WTC11 (cell line): Measurements from ENCODE around the gene NPLOC4. TPM values are rescaled to one million over a fixed set of nuclear protein-coding genes. Genes with fewer than 3 reads are reported as not detected.

Source experiments
- ATAC-seq: fragments of 200-7000 bp; cut with Tn5 transposase; 2 replicates; pipeline ENCODE4 v1.10.0; 2021; ENCODE audit warnings: mild to moderate bottlenecking, moderate library complexity
- CTCF ChIA-PET: fragments of 300-600 bp; sonication (Branson Sonifier 250); formaldehyde crosslinking; loops from one replicate; lab custom pipeline; 2021; ENCODE audit warnings: antibody characterized with exemption; lab: Charles Lee
- POLR2A ChIA-PET: fragments of 350-600 bp; sonication (Branson Sonifier 250); formaldehyde crosslinking; loops from one replicate; lab custom pipeline; 2021; ENCODE audit warnings: antibody characterized with exemption; lab: Charles Lee
- DNase-seq: peaks from one replicate; pipeline ENCODE4 v3.0.0; 2021; ENCODE audit warnings: low spot score
- H3K27ac Mint-ChIP-seq: 2 replicates; pipeline ENCODE4 v1.8.0; 2021; ENCODE audit warnings: mixed read lengths
- H3K27me3 Mint-ChIP-seq: 2 replicates; pipeline ENCODE4 v1.8.0; 2021; ENCODE audit warnings: low read depth, mild to moderate bottlenecking, moderate library complexity, mixed read lengths
- H3K36me3 Mint-ChIP-seq: 2 replicates; pipeline ENCODE4 v1.8.0; 2021; ENCODE audit warnings: mixed read lengths
- H3K4me1 Mint-ChIP-seq: 2 replicates; pipeline ENCODE4 v1.8.0; 2022; ENCODE audit warnings: mixed read lengths
- H3K4me3 Mint-ChIP-seq: 2 replicates; pipeline ENCODE4 v1.8.0; 2021; ENCODE audit warnings: mild to moderate bottlenecking, moderate library complexity, mixed read lengths
- H3K9me3 Mint-ChIP-seq: 2 replicates; pipeline ENCODE4 v1.8.0; 2021; ENCODE audit warnings: mixed read lengths
- CBFB ChIP-seq: sonication (generic); formaldehyde crosslinking; IDR thresholded peaks from 2 replicates; pipeline ENCODE4 v1.8.1; 2022; ENCODE audit warnings: mild to moderate bottlenecking, low read depth, missing genetic modification reagents
- GABPB1 ChIP-seq: sonication (generic); formaldehyde crosslinking; IDR thresholded peaks from 2 replicates; pipeline ENCODE4 v1.8.1; 2023; ENCODE audit warnings: mild to moderate bottlenecking, missing genetic modification reagents
- IRF2 ChIP-seq: sonication (generic); formaldehyde crosslinking; IDR thresholded peaks from 2 replicates; pipeline ENCODE4 v1.8.0; 2022; ENCODE audit warnings: low read depth, missing genetic modification reagents, borderline replicate concordance
- NFE2L1 ChIP-seq: sonication (generic); formaldehyde crosslinking; IDR thresholded peaks from 2 replicates; pipeline ENCODE4 v1.8.1; 2023; ENCODE audit warnings: missing genetic modification reagents
- NFYB ChIP-seq: sonication (generic); formaldehyde crosslinking; conservative IDR thresholded peaks from 2 replicates; pipeline ENCODE4 v1.8.0; 2022; ENCODE audit warnings: low read depth, missing genetic modification reagents
- NR1H2 ChIP-seq: sonication (generic); formaldehyde crosslinking; IDR thresholded peaks from 2 replicates; pipeline ENCODE4 v1.9.0; 2021; ENCODE audit warnings: mild to moderate bottlenecking, moderate library complexity, missing genetic modification reagents
- PRRX2 ChIP-seq: fragments of 250-450 bp; sonication (Bioruptor Pico); IDR thresholded peaks from 2 replicates; pipeline ENCODE4 v1.8.0; 2021; ENCODE audit warnings: mild to moderate bottlenecking
- SMAD3 ChIP-seq: sonication (generic); formaldehyde crosslinking; IDR thresholded peaks from 2 replicates; pipeline ENCODE4 v1.8.0; 2022; ENCODE audit warnings: missing genetic modification reagents, mild to moderate bottlenecking, borderline replicate concordance
- ZNF121 ChIP-seq: sonication (generic); formaldehyde crosslinking; IDR thresholded peaks from 2 replicates; pipeline ENCODE4 v1.8.0; 2023; ENCODE audit warnings: missing genetic modification reagents
- total RNA-seq: library from RNA; stranded (reverse); gene quantifications from 3 replicates; pipeline ENCODE4 v1.2.3, GENCODE V29; 2021
- TF ChIP-seq, protein P1 (sequence below): fragments of 200-600 bp; IDR thresholded peaks from 2 replicates; pipeline ENCODE4 v1.8.0; 2022; ENCODE audit warnings: antibody characterized with exemption
- TF ChIP-seq, protein P2 (sequence below): fragments of 250-450 bp; sonication (Bioruptor Pico); IDR thresholded peaks from 2 replicates; pipeline ENCODE4 v1.9.0; 2021; ENCODE audit warnings: mild to moderate bottlenecking
- TF ChIP-seq, protein P3 (sequence below): sonication (generic); formaldehyde crosslinking; IDR thresholded peaks from 2 replicates; pipeline ENCODE4 v1.8.0; 2023; ENCODE audit warnings: missing genetic modification reagents, mild to moderate bottlenecking, borderline replicate concordance

Gene NPLOC4
- total RNA-seq, 1 experiment from 2014 or later: 83.5 TPM

DNA sequence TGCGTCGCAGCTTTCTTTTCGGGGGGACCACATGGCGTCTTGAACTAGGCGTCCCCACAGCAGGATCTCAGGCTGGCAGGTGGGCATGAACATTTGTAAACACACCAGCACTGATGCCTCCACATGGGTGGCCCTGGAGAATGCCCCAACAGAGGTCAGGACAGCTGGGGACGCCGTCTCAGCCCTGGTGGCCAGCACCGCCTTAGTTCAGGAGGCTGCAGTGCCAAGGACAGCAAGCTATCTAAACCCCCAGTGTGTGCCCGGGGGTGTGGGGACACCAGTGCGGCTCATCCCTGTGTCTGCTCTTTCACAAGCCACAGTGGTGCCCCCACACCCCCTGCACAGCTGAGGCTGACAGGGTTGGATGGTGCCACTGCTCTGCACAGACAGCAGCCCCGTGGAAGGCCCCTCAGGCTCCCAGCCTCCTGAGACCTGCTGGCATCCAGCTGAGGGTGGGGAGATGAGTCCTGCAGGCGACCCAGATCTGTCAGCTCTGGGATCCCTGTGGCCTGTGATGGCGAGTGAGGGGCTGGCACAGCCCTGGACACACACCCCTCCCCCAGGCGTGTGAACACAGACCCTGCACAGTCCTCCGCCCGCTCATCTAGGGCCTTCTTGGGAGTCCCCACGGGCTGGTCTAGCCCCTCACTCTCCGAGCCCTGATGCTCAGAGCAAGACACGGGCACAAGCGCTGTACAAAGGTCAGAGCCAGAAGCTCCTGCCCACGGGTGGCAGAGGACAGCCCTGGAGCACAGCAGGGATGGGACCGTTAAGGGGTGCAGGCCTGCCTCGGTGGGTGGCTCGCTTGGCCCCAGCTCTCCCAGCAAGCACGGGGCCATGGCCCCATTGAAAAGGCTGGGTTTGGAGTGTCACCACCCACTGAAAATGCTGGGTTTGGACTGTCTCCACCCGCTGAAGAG lies 98.0 kb downstream of the NPLOC4 start:
- no peak for ATAC-seq
- Mint-ChIP-seq H3K4me3 (no peak overlapping the region), H3K27me3 (peaks cover 23% of the 10 kb centered on the region), H3K9me3 (no peaks in the 10 kb centered on the region), H3K4me1 (no peaks in the 10 kb centered on the region), H3K36me3 (no peaks in the 10 kb centered on the region), H3K27ac (no peak overlapping the region)
- no peak for DNase-seq
- CTCF ChIA-PET: interaction anchor here (1.0 to 3.3 kb wide), 8 partner anchors 12 to 169 kb away, joined by 3 to 31 read pairs (median 8); partner anchors contain the start of genes BAHCC1 and FAAP100
- no peak for TF ChIP-seq CBFB (CRISPR knock-in tag)
- TF ChIP-seq NFYB (CRISPR knock-in tag): no peak
- no peak for TF ChIP-seq IRF2 (CRISPR knock-in tag)
- no peak for TF ChIP-seq NFE2L1 (CRISPR knock-in tag)
- TF ChIP-seq, protein P1, sequence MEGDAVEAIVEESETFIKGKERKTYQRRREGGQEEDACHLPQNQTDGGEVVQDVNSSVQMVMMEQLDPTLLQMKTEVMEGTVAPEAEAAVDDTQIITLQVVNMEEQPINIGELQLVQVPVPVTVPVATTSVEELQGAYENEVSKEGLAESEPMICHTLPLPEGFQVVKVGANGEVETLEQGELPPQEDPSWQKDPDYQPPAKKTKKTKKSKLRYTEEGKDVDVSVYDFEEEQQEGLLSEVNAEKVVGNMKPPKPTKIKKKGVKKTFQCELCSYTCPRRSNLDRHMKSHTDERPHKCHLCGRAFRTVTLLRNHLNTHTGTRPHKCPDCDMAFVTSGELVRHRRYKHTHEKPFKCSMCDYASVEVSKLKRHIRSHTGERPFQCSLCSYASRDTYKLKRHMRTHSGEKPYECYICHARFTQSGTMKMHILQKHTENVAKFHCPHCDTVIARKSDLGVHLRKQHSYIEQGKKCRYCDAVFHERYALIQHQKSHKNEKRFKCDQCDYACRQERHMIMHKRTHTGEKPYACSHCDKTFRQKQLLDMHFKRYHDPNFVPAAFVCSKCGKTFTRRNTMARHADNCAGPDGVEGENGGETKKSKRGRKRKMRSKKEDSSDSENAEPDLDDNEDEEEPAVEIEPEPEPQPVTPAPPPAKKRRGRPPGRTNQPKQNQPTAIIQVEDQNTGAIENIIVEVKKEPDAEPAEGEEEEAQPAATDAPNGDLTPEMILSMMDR: no peak
- TF ChIP-seq, protein P2, sequence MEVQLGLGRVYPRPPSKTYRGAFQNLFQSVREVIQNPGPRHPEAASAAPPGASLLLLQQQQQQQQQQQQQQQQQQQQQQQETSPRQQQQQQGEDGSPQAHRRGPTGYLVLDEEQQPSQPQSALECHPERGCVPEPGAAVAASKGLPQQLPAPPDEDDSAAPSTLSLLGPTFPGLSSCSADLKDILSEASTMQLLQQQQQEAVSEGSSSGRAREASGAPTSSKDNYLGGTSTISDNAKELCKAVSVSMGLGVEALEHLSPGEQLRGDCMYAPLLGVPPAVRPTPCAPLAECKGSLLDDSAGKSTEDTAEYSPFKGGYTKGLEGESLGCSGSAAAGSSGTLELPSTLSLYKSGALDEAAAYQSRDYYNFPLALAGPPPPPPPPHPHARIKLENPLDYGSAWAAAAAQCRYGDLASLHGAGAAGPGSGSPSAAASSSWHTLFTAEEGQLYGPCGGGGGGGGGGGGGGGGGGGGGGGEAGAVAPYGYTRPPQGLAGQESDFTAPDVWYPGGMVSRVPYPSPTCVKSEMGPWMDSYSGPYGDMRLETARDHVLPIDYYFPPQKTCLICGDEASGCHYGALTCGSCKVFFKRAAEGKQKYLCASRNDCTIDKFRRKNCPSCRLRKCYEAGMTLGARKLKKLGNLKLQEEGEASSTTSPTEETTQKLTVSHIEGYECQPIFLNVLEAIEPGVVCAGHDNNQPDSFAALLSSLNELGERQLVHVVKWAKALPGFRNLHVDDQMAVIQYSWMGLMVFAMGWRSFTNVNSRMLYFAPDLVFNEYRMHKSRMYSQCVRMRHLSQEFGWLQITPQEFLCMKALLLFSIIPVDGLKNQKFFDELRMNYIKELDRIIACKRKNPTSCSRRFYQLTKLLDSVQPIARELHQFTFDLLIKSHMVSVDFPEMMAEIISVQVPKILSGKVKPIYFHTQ (CRISPR knock-in tag): no peak
- POLR2A ChIA-PET: interaction anchor here (1.6 to 3.0 kb wide), 2 partner anchors 12 to 20 kb away, joined by 4 to 9 read pairs; no protein-coding TSS in a partner anchor

DNA sequence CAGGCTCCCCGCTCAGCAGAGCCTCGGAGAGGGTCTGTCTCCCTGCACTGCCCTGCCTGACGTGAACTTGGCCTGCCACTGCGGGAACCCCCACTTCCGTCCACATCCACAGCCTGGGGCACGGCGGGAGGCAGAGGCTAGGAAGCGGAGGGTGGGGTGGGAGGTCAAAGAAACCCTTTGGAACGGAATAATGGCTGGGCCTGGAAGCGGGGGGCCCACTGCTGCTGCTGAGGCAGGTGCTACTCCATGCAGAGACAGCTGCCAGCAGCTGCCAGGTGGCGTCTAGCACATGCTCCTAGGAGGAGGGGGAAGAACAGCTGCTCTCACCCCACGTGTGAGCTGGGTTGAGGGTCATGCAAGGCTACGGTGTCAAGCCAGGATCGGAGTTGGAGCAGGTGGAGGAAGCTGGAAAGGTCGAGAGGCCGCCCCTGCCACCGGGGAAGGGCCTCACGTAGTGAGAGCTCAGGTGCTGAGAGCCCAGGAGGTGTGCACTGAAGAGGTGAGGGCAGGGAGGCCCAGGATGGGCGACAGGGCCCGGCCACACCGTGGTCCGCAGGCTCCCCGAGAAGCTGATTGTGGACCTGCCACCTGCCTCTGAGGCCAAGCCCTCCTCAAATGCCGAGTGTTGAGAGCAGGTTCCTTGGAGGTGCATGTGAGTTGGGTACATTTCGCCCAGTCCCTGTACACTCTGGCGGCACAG lies 98.9 kb downstream of the NPLOC4 start:
- Mint-ChIP-seq H3K4me3 (no peak overlapping the region; the same call in 1 of the 2 replicates), H3K27ac (peak overlapping the region; percentile 48; the same call in 1 of the 2 replicates), H3K4me1 (no peaks in the 10 kb centered on the region), H3K36me3 (no peaks in the 10 kb centered on the region), H3K9me3 (no peaks in the 10 kb centered on the region), H3K27me3 (peaks cover 23% of the 10 kb centered on the region)
- TF ChIP-seq NR1H2 (CRISPR knock-in tag): no peak
- no peak for TF ChIP-seq SMAD3 (CRISPR knock-in tag)
- TF ChIP-seq GABPB1 (CRISPR knock-in tag): no peak
- TF ChIP-seq, protein P2 (CRISPR knock-in tag): no peak
- TF ChIP-seq, protein P3, sequence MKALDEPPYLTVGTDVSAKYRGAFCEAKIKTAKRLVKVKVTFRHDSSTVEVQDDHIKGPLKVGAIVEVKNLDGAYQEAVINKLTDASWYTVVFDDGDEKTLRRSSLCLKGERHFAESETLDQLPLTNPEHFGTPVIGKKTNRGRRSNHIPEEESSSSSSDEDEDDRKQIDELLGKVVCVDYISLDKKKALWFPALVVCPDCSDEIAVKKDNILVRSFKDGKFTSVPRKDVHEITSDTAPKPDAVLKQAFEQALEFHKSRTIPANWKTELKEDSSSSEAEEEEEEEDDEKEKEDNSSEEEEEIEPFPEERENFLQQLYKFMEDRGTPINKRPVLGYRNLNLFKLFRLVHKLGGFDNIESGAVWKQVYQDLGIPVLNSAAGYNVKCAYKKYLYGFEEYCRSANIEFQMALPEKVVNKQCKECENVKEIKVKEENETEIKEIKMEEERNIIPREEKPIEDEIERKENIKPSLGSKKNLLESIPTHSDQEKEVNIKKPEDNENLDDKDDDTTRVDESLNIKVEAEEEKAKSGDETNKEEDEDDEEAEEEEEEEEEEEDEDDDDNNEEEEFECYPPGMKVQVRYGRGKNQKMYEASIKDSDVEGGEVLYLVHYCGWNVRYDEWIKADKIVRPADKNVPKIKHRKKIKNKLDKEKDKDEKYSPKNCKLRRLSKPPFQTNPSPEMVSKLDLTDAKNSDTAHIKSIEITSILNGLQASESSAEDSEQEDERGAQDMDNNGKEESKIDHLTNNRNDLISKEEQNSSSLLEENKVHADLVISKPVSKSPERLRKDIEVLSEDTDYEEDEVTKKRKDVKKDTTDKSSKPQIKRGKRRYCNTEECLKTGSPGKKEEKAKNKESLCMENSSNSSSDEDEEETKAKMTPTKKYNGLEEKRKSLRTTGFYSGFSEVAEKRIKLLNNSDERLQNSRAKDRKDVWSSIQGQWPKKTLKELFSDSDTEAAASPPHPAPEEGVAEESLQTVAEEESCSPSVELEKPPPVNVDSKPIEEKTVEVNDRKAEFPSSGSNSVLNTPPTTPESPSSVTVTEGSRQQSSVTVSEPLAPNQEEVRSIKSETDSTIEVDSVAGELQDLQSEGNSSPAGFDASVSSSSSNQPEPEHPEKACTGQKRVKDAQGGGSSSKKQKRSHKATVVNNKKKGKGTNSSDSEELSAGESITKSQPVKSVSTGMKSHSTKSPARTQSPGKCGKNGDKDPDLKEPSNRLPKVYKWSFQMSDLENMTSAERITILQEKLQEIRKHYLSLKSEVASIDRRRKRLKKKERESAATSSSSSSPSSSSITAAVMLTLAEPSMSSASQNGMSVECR: no peak
- 0 out of 2 replicates have a peak, but pooled peaks have one; percentile 33 for TF ChIP-seq PRRX2 (CRISPR knock-in tag)
- 0 out of 2 replicates have a peak, but pooled peaks have one; percentile 53 for TF ChIP-seq ZNF121 (CRISPR knock-in tag)
- TF ChIP-seq NFYB (CRISPR knock-in tag): no peak
- POLR2A ChIA-PET: interaction anchor here (0.6 to 3.0 kb wide), 4 partner anchors 13 to 19 kb away, joined by 3 to 9 read pairs (median 4); partner anchors contain the start of gene FAAP100
- CTCF ChIA-PET: interaction anchor here (0.6 to 3.3 kb wide), 13 partner anchors 11 to 283 kb away, joined by 3 to 31 read pairs (median 4); partner anchors contain the start of genes BAHCC1, FAAP100 and SLC38A10
- ATAC-seq (no peak; the same call in 1 of the 2 replicates), DNase-seq (no peak)
